ENCODE results near the gene TCFL5.

- no peak for TF ChIP-seq CTCF (IDR thresholded peaks at IDR 0.05)
- TF ChIP-seq ZFX (IDR thresholded peaks at IDR 0.05; ENCODE audit: borderline replicate concordance) = no peak
Measured at GRCh38 chr20:62854121-62854520, 7.5 kb downstream of the TCFL5 start.
